ENCODE results near the gene HSPA4.

The HSPA4 gene

DNA sequence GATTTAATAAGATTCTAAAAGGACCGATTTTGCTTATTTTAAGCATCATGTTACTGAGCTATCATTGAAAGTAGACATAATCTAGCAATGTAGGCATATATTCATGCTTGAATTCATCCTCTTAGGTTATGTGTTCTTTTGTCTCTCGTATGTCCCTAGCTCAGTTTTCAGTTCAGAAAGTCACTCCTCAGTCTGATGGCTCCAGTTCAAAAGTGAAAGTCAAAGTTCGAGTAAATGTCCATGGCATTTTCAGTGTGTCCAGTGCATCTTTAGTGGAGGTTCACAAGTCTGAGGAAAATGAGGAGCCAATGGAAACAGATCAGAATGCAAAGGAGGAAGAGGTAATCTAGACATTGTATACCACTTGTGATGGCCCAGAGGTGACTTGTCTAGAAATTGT lies 39.2 kb downstream of the HSPA4 start:
- DNase-seq (ENCODE audit: low read depth in 2 of 2) = no peak

DNA sequence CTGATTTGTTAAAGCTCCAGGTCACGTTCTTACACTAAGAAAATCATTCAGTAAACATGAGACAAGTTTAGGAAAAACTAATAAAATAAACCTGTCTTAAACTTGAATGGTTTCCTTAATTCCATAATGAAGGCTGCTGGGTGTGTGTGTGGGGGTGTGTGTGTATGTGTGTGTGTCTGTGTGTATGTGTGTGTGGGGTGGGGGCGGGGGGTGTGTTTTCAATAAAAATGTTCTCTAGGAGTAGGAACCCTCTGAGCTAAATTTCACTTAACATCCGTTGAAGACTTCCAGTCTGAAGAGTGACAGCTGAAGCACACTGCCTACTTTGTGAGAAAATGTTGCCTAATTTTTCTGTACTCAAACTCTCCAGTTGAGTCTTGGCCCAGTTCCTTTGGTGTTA lies 54.5 kb downstream of the HSPA4 start:
- no peak for DNase-seq (ENCODE audit: low read depth in 2 of 2)

DNA sequence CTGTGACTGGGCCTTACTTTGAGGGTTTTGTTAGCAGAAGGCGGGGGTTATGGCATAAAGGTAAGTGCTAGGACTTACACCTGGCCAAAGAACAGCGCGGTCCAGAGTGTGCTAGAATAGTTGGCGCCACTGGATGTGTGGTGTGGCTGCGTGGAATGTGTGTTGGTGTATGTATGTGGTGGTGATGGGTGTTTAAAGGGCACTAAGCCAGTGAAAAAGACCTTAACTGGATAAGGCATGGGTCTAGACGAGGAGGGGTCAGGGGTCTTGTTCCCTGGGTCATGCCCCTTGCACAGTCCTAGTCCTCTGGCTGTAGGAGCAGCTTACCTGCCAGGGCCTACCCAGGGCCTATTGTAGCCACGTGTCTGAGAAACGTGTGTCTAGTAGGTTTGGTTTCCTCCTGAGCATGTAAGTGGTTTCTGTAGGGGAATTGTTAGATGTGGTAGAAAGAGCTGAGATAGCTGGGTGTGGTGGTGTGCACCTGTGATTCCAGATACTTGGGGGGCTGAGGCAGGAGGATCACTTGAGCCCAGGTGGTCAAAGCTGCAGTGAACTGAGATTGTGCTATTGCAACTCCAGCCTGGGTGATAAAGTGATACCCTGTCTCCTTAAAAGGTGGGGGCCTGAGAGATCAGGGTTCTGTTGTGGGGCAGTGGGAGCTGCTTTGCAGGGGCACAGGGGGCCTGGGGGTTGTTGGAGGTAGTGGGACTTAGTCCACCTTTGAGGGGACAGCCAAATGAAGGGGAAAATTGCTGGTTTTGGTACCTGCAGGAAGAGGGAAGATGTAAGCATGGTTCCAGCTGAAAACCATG lies 55.2 kb downstream of the HSPA4 start:
- no peak for DNase-seq (ENCODE audit: low read depth in 2 of 2)

DNA sequence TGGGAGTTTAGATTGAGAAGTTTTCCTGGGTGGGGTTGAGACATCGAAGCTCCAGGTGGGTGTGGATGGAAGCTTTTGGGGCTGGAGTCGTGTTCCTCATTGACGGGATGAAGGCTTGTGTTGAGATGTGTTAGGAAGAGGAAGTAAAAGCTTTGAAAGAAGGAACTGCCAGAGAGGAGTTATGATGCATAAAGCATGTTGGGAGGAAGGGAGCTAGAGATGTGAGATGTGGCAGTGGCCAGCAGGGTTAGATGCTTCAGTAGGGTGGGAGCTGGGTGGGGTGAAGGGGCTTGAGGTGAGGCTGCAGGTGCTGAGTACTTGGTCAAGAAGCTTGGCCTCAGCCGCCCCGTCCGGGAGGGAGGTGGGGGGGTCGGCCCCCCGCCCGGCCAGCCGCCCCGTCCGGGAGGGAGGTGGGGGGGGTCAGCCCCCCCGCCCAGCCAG lies 56.7 kb downstream of the HSPA4 start:
- DNase-seq (ENCODE audit: low read depth in 2 of 2) = no peak

DNA sequence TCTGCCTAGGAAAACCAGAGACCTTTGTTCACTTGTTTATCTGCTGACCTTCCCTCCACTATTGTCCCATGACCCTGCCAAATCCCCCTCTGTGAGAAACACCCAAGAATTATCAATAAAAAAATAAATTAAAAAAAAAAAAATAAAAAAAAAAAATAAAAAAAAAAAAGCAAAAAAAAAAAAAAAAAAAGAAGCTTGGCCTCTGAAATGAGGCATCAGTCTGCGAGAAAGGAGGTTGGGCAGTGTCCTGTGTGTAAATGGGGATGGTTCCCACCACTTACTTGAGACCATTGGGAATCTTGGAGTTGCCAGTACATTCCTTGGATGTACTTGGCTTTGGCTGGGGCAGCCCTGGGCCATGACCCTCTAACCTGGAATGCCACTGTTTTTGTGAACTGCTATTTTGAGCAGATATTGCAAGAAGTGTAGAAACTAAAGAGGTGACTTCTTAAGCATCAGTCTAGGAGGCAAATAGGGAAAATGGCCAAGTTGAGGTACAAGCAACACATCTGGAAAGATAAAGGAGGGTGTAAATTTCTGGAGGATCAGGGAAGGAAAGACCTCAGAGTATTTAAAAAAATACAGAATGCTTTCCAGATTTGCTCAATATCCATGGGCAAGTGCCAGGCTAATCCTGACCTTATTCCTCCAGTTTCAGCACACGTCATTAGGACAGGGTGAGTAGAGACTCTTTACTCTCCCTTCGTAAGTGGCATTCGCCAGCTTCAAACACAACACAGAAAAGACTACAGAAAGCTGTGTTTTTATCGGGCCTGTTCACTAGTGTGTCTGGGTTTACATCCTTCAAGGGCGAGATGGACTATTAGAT lies 58.1 kb downstream of the HSPA4 start:
- DNase-seq (ENCODE audit: low read depth in 2 of 2) = no peak

DNA sequence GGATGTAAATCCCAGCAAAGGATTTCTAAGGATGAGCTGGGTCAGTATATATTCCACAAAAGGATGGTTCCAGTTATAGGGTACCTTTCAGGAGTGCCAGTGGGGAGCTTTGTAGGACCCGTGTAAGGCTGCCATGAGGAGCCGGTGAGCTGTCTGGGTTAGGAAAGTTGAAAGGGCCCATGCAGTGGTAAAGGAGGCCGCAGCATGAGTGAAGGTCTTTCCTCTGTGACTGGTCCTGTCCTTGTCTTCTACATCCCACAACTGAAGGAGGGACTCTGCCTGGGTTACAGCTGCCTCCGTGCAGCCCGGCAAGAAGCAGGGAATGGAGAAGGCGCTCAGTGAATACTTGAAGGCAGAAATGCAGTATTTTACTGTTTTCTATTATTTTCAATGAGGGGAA lies 58.9 kb downstream of the HSPA4 start:
- no peak for DNase-seq (ENCODE audit: low read depth in 2 of 2)

DNA sequence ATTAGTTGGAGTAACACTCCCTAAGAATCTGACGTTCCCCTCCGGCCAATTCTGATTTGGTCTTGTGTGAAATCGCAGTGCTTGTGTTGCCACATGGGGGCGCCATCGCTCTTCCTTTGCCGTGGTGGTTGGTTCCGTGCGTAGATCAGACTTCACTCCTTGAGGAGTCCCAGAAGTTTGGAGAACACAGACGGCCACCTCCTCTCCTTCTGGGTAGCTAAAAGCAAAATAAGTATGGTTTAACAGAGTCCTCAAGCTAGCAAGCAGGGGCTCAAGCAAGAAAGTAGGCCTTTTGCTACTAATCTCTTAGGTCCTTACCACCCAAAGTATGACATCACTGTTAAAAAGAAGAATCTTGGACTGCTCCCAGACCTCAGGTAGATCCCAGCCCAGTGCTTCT lies 59.5 kb downstream of the HSPA4 start:
- peak; percentile 45 to 54 for DNase-seq (ENCODE audit: low read depth in 2 of 2)

DNA sequence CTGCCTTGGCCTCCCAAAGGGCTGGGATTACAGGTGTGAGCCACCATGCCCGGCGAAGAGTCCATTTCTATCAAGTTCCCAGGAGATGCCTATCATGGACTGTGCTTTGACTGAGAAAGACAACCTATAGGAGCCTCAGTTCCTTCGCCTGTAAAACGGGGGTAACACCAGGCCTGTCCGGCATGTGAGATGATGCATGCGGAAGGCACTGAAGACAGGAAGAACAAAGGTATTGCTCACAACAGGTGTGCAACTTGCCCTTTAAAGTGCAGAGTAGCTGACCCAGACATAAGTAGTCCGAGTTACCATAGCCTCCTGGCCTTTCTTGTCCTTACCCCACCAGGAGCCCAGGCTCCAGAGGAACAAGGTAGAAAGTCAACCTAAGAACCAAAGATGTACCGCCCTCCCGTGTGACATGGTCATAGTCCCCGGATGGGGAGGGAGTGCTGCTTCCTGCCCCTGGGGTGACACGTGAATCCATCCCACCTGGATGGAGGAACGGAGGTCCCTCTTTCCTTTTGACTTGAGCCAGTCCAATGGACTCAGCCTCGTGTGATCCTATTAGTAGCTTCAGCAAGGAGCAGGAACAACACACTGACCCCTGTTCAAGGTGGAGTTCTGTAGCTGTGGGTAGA lies 60.3 kb downstream of the HSPA4 start:
- no peak for DNase-seq (ENCODE audit: low read depth in 2 of 2)

DNA sequence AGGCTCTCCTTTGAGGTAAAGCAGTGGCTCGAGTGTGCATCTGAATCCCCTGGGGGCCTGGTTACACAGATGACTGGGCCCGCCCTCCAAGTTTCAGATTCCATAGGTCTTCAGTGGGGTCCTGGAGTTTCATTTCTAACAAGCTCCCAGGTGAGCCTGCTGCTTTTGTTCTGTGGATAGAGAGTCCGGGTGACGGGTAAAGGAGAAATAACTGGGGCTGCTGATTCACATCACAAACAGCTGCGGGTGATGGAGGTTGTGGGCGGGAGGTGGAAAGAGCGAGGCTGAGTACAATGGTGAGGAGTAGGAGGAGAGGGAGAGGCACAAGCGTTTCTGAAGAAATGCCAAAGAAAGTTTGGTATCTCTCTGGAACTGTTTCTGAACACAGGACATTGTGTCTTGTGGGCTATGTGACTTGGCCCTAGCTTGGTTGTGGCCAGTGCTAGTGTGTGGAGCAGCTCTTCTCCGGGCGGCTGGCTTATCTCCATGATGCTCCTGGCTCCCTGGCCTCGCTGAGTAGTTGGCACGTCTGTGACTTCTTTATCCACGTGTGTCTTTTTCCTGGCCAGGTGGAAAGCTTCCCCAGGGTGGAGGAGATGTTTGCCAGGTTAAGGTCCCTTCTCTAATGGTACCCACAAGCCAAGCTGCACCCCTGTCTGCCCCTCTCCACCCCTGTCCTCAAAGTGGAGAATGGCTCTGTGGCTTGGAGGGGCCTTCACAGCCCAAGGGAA lies 61.7 kb downstream of the HSPA4 start:
- DNase-seq (ENCODE audit: low read depth in 2 of 2) = no peak

DNA sequence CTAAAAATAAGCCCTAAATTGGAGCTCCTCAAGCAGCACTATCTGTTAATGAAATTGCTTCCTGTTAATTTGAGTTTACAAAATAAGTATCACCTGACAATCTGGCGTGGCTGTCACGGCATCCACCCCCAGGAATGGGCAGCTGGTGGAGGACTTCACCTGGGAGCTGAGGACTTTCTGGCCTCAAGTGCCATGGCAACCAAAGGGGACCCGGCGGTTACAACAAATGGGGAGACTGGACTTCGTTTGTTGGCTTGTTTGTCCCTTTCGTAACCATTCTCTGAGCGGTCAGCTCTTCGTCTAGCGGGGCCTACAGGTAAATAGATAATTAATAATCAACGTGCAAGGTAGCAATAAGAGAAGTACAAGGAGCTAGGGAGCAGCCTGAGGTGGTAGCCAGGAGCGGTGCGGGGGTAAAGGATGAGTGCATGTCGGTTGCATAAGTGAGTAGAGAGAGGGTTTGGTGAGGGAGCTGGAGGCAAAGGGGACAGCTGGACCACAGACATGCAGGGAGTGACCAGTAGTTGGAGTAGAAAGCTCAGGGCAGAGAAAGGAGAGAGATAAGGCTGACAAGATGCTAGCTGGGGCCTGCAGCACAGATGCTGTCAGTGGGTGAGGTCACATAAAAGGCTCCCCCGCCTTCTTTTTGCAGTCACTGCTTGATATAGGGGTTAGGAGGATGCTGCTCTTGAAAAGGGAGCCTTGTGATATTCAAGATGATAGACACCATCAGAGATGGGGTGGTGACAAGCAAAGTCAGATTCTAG lies 62.5 kb downstream of the HSPA4 start:
- DNase-seq (ENCODE audit: low read depth in 2 of 2) = no peak

DNA sequence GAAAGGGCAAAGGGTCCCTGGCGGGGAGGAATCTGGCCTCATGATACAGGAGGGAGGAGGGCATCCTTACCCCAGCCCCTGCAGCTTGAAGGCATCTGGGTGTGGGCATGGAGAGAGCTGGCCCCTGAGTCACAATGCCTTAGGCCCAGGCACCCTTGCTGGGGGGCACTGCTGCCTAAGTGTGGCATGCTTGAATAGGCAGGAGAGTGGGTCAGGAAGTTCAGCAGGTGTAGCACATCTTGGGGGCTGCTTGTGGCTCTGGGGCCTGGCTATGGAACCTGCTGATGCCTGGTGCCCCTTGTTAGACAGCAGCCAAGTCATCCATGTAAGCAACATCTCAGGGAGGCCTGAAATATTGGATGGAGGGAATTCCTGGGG lies 63.1 kb downstream of the HSPA4 start:
- no peak for DNase-seq (ENCODE audit: low read depth in 2 of 2)

DNA sequence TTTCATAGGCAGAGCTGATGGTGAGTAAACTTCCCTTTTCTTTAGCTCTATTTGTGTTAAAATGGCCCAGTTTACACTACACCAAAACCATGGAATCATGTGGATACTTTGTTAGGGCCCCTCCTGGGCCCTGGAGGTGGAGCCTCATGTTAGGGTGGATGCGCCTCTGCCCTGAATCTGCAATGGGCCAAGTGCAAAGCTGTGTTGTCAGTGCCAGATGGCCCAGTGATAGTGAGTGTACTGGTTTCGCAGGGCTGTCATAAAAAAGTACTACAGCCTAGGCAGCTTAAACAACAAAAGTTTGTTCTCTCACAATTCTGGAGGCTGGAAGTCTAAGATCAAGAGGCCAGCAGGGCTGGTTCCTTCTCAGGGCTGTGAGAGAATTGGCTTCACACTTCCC lies 64.8 kb downstream of the HSPA4 start:
- DNase-seq (ENCODE audit: low read depth in 2 of 2) = no peak

DNA sequence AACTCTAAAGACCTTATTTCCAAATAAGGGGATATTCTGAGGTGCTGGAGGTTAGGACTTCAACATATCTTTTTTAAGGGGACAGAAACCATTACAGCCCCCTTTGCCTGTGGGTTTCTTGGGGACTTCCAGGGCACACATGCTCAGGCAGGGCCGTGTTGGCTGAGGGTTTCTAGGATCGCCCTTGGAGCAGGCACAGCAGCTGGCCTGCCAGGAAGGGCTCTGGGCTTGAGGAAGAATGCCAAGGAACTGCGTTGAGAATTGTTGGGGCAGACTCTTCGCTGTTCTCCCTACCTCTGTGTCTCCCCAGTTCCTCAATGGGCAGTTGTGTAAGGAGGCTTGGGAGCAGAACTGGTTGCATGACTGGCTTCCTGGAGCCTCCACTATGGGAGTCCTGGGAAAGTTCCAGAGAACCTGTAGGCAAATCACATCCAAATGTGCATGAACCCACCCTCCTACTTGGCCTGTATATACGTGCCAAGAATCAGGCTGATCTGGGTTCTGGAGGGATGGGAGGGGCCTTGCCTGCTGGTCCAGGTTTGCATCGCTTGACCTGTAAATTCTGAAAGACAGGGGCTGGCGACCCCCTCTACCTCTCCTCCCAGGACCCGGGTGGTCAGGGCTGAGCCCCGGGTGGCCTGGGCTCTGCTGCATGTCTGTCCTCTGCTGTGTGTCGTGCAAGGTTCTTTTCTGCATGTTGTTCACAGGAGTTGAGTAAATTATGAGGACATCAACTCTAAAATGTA lies 65.5 kb downstream of the HSPA4 start:
- DNase-seq (ENCODE audit: low read depth in 2 of 2) = no peak

DNA sequence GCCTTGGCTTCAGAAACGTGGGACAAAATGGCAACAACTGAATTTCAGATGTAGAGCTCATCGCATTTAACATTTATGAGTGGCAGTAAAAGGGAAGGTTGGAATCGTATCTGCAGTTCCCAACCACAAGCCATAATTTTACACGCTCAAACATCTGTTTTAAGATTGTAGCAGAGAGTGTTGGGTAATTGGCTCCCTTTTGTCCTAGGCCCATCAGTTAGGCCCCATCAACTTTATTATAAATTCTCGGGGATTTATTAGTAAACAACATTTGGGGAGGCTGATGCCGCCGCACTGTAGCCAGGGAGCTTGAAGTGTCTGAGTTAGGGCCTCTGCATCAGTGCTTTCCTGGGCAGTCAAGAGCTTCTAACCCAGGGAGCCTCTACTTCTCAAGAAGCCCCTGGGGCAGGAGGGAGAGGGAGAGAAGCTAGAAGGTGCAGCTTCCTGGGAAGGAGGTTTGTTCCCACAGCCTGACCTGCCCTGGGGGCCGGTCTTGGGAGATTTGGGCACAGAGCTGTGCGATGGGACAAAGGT lies 66.2 kb downstream of the HSPA4 start:
- DNase-seq (ENCODE audit: low read depth in 2 of 2) = no peak

DNA sequence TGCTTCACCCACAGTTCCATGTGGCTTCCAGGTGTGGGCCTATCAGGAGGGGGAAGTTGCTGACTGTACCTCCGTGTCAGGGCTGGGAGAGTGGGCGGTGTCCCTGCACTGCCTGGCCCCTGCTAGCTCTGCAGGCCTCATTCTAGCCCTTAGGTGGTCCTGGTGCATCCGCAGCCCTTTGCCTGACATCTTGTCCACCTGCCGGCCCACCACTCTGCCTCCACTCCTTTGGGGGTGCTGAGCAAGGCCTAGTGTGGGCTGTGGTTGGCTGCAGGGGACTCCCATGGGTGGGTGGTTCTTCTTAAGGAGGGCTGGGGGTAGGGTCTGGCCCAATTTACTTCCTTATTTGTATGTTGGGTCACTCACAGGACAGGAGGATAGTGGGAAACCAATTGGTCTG lies 66.9 kb downstream of the HSPA4 start:
- DNase-seq (ENCODE audit: low read depth in 2 of 2) = no peak

DNA sequence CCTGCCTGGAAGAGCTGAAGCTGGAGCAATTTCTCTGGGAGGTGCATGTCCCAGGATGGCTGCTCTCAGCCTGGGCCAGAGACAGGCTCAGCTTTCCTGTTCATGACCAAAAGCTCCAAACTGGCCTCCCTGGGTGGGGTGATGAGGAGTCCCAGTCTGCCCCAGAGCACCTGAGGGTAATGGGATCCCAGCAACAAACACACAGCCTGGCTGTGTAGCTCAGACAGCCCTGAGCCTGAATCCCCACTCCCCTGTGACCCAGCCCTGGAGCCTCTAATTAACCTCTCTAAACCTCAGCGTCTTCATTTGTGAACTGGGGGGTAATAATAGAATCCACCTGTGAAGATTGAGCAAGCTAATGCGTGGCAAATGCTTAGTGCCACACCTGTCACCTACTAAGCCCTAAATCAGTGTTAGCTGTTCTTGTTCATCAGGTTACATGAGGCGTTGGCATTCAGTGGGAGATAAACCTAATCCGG lies 67.5 kb downstream of the HSPA4 start:
- DNase-seq (ENCODE audit: low read depth in 2 of 2) = no peak

DNA sequence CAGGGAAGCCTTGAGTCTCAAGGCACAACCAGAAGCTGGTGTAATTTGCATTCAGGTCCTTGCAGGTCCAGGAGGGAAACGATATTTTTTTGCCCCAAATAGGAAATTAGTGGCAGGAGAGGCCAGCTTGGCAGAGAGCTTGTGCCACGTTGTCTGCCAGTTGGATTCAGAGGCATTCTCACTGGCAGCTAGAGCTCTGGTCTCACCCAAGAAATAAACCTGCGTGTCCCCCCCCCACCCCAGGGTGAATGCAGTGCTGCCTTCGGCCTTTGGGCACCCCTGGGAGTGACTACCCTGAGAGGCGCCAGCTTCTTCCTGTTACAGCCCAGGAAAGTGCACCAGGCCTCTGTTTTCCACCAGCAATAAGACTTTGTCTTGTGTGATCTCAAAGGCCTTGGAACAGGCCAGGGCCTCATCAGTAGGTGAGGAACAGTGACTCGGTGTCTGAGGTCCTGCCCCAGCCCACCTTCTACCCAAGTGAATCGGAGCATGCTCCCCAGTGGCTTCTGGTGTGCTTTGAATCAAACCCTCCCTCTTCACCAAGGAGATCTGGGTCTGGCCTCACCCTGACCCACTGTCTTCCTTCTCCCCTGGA lies 68.4 kb downstream of the HSPA4 start:
- DNase-seq (ENCODE audit: low read depth in 2 of 2) = no peak

DNA sequence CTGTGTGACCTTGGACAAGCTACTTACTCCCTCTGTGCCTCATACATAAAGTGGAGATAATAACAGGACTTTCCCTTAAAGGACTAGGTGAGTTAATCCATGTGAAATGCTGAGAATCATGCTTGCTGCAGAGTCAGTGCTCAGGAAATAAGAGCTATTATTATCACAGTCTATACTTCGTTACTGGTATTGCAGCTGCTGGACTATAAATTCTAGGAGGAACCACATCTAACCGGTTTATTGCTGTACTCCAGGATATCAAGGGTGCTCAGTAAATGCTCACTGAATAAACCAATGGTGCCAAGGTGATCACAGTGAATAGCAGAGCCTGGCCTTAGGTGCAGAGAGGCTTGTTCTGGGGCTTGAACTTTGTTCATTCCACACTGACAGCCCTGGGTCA lies 69.3 kb downstream of the HSPA4 start:
- DNase-seq (ENCODE audit: low read depth in 2 of 2) = no peak

DNA sequence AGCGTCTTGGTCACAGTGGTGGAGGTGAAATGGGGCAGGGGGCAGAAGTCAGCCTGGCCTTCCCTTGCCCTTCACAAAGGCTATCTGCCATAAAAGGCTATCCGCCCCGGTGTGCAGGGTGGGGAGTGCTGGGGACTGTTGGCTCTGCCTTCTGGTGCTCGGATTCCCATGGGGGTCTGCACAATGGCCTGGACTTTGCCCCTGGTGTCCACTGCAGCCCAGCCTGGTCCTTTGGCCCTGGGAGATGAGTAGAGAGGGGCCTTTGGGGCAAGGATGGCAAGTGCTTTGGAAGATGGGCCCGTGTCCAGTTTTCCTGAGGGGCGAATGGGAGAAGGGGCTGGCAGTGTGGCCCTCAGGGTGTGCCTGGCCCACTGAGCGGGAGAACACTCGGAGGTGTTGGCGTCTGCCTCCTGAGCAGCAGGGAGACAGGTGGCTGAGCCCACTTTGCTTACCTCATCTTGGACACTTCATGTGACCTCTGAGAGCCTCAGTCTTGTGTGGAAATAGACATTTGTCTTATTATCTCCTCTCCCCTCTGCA lies 69.9 kb downstream of the HSPA4 start:
- DNase-seq (ENCODE audit: low read depth in 2 of 2) = no peak

Measured in stimulated activated CD8-positive, alpha-beta memory T cell treated with anti-CD3 and anti-CD28 coated beads, Interleukin-7, amount 100 ng/mL, for 4 hours (primary cell).